ENCODE data around the gene WHRN.

WHRN gene
- 26.8 to 44.0 (median 28.0) reads per million in 4 donors for total RNA-seq

GRCh38 chr9:114505187-114506081 is at the start of gene WHRN:
WHRN (minus strand) TSS chr9:114505473; CDS start chr9:114504801, 672 bp downstream.
- DNase-seq, result peak; percentile 79 to 93 (median 92)

- no peak for DNase-seq
Measured at GRCh38 chr9:114553202-114553601, 47.9 kb upstream of the WHRN start.

- no peak for DNase-seq
Measured at GRCh38 chr9:114552706-114553105, 47.4 kb upstream of the WHRN start.

- DNase-seq, result no peak
Measured at GRCh38 chr9:114551750-114552685, 46.7 kb upstream of the WHRN start.

- DNase-seq, result no peak
Measured at GRCh38 chr9:114549697-114550330, 44.5 kb upstream of the WHRN start.

- no peak for DNase-seq
Measured at GRCh38 chr9:114546851-114547250, 41.6 kb upstream of the WHRN start.

GRCh38 chr9:114545055-114545454 is 39.8 kb upstream of the WHRN start:
- DNase-seq, result no peak

- DNase-seq, result no peak
Measured at GRCh38 chr9:114539701-114540380, 34.6 kb upstream of the WHRN start.

- DNase-seq, result peak in 1 of 5 donors; percentile 11
Measured at GRCh38 chr9:114538241-114538640, 33.0 kb upstream of the WHRN start.

GRCh38 chr9:114532561-114533237 is 27.4 kb upstream of the WHRN start:
- no peak for DNase-seq

GRCh38 chr9:114529285-114529684 is 24.0 kb upstream of the WHRN start:
- DNase-seq, result no peak

- DNase-seq, result no peak
Measured at GRCh38 chr9:114526807-114527206, 21.5 kb upstream of the WHRN start.

GRCh38 chr9:114525513-114525912 is 20.2 kb upstream of the WHRN start:
- DNase-seq, result no peak

- no peak for DNase-seq
Measured at GRCh38 chr9:114524247-114524681, 19.0 kb upstream of the WHRN start.

- no peak for DNase-seq
Measured at GRCh38 chr9:114522847-114523246, 17.6 kb upstream of the WHRN start.

GRCh38 chr9:114522286-114522685 is 17.0 kb upstream of the WHRN start:
- DNase-seq, result no peak

- DNase-seq, result no peak
Measured at GRCh38 chr9:114521846-114522245, 16.6 kb upstream of the WHRN start.

GRCh38 chr9:114518599-114519022 is 13.3 kb upstream of the WHRN start:
- no peak for DNase-seq

GRCh38 chr9:114518120-114518519 is 12.8 kb upstream of the WHRN start:
- no peak for DNase-seq

- DNase-seq, result no peak
Measured at GRCh38 chr9:114516913-114517312, 11.6 kb upstream of the WHRN start.

GRCh38 chr9:114515528-114515927 is 10.3 kb upstream of the WHRN start:
- no peak for DNase-seq

GRCh38 chr9:114513959-114514267 is 8.6 kb upstream of the WHRN start:
- DNase-seq, result no peak
